ENCODE data around the gene LHFPL3. TPM values are rescaled to one million over a fixed set of nuclear protein-coding genes. Genes with fewer than 3 reads are reported as not detected.
"Not testable (repeated sequence)": the region's sequence is repeated elsewhere in the genome, so short reads cannot be mapped to it uniquely, and the experiment has no call there.

LHFPL3 gene
- total RNA-seq (2014; rRNA removed; shearing (Covaris generic)) (0.24 and 0.43 TPM in 2 replicates), polyA plus RNA-seq (2016; fragmentation: Nextera tagmentation; extraction: Ambion mirVana) (0.42 TPM in 1 of 2 replicates, not detected in the other)
- long read RNA-seq: 0 reads

DNA sequence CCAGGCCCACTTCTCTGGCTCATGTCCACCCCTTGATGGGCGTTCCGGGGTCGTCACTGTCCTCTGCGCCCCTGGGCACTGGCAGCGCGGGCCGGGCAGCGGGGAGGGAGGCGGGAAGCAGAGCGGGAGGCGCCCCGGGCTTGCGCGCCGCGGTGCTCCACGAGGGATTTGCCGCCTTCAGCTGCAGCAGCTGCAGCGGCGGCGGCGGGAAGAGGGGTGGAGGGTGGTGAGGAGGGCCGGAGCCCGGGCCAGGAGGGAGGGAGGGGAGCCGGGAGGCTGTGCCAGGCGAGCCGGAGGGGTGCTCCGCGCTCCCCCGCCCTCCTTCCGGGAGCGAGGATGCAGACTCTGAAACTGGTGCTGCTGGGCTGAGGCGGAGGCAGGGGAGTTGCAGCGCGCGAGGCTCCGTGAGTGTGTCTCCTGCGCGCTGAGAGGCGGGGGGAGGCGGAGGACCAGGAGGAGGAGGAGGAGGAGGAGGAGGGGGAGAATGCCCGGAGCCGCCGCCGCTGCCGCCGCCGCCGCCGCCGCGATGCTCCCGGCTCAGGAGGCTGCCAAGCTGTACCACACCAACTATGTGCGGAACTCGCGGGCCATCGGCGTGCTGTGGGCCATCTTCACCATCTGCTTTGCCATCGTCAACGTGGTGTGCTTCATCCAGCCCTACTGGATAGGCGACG is at the start of gene LHFPL3:
Gene LHFPL3 (plus strand): TSS at position 308 of the 674 bp plus-strand sequence.
- ATAC-seq (peak; percentile 78), DNase-seq (ENCODE audit: low spot score) (peak; percentile 74)
- H4K20me1 ChIP-seq (replicated peaks; ENCODE audit: insufficient read depth): no peaks in the 10 kb centered on the region
- H3K4me3 Mint-ChIP-seq: peak within 1 kb of the TSS; percentile 74
- H2AFZ ChIP-seq: peak within 1 kb of the TSS; percentile 99
- H3K36me3 Mint-ChIP-seq (ENCODE audit: low read depth): no peaks in the 10 kb centered on the region; the same call in 2 of the 3 replicates
- H3K9me2 ChIP-seq (ENCODE audit: insufficient read depth): no peaks in the 10 kb centered on the region
- H3K27me3 ChIP-seq (ENCODE audit: insufficient read depth): peaks cover 78% of the 10 kb centered on the region
- H3K27me3 Mint-ChIP-seq (ENCODE audit: insufficient read depth, low read depth, poor library complexity): peaks cover 43% of the 10 kb centered on the region
- no peaks in the 10 kb centered on the region for H3K36me3 ChIP-seq (ENCODE audit: insufficient read depth)
- TF ChIP-seq JUNB (IDR thresholded peaks at IDR 0.05; ENCODE audit: unreplicated experiment) (no peak), EZH2 (IDR thresholded peaks at IDR 0.05; ENCODE audit: low read depth, unreplicated experiment) (no peak), NANOG (IDR thresholded peaks at IDR 0.05; ENCODE audit: borderline replicate concordance) (no peak), ZNF114 (CRISPR knock-in tag; IDR thresholded peaks at IDR 0.05) (no peak), EZH2phosphoT487 (IDR thresholded peaks at IDR 0.05; ENCODE audit: unreplicated experiment) (no peak), ZNF331 (CRISPR knock-in tag; IDR thresholded peaks at IDR 0.05; ENCODE audit: low read depth) (no peak)
- TF ChIP-seq, protein P1, sequence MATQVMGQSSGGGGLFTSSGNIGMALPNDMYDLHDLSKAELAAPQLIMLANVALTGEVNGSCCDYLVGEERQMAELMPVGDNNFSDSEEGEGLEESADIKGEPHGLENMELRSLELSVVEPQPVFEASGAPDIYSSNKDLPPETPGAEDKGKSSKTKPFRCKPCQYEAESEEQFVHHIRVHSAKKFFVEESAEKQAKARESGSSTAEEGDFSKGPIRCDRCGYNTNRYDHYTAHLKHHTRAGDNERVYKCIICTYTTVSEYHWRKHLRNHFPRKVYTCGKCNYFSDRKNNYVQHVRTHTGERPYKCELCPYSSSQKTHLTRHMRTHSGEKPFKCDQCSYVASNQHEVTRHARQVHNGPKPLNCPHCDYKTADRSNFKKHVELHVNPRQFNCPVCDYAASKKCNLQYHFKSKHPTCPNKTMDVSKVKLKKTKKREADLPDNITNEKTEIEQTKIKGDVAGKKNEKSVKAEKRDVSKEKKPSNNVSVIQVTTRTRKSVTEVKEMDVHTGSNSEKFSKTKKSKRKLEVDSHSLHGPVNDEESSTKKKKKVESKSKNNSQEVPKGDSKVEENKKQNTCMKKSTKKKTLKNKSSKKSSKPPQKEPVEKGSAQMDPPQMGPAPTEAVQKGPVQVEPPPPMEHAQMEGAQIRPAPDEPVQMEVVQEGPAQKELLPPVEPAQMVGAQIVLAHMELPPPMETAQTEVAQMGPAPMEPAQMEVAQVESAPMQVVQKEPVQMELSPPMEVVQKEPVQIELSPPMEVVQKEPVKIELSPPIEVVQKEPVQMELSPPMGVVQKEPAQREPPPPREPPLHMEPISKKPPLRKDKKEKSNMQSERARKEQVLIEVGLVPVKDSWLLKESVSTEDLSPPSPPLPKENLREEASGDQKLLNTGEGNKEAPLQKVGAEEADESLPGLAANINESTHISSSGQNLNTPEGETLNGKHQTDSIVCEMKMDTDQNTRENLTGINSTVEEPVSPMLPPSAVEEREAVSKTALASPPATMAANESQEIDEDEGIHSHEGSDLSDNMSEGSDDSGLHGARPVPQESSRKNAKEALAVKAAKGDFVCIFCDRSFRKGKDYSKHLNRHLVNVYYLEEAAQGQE (IDR thresholded peaks at IDR 0.05; ENCODE audit: unreplicated experiment): no peak
- TF ChIP-seq, protein P2, sequence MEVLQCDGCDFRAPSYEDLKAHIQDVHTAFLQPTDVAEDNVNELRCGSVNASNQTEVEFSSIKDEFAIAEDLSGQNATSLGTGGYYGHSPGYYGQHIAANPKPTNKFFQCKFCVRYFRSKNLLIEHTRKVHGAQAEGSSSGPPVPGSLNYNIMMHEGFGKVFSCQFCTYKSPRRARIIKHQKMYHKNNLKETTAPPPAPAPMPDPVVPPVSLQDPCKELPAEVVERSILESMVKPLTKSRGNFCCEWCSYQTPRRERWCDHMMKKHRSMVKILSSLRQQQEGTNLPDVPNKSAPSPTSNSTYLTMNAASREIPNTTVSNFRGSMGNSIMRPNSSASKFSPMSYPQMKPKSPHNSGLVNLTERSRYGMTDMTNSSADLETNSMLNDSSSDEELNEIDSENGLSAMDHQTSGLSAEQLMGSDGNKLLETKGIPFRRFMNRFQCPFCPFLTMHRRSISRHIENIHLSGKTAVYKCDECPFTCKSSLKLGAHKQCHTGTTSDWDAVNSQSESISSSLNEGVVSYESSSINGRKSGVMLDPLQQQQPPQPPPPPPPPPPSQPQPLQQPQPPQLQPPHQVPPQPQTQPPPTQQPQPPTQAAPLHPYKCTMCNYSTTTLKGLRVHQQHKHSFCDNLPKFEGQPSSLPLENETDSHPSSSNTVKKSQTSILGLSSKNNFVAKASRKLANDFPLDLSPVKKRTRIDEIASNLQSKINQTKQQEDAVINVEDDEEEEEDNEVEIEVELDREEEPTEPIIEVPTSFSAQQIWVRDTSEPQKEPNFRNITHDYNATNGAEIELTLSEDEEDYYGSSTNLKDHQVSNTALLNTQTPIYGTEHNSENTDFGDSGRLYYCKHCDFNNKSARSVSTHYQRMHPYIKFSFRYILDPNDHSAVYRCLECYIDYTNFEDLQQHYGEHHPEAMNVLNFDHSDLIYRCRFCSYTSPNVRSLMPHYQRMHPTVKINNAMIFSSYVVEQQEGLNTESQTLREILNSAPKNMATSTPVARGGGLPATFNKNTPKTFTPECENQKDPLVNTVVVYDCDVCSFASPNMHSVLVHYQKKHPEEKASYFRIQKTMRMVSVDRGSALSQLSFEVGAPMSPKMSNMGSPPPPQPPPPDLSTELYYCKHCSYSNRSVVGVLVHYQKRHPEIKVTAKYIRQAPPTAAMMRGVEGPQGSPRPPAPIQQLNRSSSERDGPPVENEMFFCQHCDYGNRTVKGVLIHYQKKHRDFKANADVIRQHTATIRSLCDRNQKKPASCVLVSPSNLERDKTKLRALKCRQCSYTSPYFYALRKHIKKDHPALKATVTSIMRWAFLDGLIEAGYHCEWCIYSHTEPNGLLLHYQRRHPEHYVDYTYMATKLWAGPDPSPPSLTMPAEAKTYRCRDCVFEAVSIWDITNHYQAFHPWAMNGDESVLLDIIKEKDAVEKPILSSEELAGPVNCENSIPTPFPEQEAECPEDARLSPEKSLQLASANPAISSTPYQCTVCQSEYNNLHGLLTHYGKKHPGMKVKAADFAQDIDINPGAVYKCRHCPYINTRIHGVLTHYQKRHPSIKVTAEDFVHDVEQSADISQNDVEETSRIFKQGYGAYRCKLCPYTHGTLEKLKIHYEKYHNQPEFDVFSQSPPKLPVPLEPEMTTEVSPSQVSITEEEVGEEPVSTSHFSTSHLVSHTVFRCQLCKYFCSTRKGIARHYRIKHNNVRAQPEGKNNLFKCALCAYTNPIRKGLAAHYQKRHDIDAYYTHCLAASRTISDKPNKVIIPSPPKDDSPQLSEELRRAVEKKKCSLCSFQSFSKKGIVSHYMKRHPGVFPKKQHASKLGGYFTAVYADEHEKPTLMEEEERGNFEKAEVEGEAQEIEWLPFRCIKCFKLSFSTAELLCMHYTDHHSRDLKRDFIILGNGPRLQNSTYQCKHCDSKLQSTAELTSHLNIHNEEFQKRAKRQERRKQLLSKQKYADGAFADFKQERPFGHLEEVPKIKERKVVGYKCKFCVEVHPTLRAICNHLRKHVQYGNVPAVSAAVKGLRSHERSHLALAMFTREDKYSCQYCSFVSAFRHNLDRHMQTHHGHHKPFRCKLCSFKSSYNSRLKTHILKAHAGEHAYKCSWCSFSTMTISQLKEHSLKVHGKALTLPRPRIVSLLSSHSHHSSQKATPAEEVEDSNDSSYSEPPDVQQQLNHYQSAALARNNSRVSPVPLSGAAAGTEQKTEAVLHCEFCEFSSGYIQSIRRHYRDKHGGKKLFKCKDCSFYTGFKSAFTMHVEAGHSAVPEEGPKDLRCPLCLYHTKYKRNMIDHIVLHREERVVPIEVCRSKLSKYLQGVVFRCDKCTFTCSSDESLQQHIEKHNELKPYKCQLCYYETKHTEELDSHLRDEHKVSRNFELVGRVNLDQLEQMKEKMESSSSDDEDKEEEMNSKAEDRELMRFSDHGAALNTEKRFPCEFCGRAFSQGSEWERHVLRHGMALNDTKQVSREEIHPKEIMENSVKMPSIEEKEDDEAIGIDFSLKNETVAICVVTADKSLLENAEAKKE (CRISPR knock-in tag; IDR thresholded peaks at IDR 0.05): no peak
- H3K4me2 ChIP-seq: peak within 1 kb of the TSS; percentile 99
- no peaks in the 10 kb centered on the region for H3F3A ChIP-seq (replicated peaks; ENCODE audit: low read depth)
- no peaks in the 10 kb centered on the region for H3K79me2 ChIP-seq (replicated peaks; ENCODE audit: insufficient read depth)
- peaks cover 9% of the 10 kb centered on the region; the same call in 2 of the 3 replicates for H3K4me1 Mint-ChIP-seq
- no peak within 1 kb of the TSS for H3K27ac Mint-ChIP-seq
- no peaks in the 10 kb centered on the region; the same call in 2 of the 3 replicates for H3K9me3 Mint-ChIP-seq
- H3K4me1 ChIP-seq (ENCODE audit: insufficient read depth): peaks cover 6% of the 10 kb centered on the region; the same call in 1 of the 2 replicates
- no peak within 1 kb of the TSS for H3K27ac ChIP-seq (ENCODE audit: low read depth)
- peak within 1 kb of the TSS; percentile 82 for H3K4me3 ChIP-seq

DNA sequence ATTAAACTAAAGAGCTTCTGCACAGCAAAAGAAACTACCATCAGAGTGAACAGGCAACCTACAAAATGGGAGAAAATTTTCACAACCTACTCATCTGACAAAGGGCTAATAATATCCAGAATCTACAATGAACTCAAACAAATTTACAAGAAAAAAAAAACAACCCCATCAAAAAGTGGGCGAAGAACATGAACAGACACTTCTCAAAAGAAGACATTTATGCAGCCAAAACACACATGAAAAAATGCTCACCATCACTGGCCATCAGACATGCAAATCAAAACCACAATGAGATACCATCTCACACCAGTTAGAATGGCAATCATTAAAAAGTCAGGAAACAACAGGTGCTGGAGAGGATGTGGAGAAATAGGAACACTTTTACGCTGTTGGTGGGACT is 46.7 kb upstream of the LHFPL3 start:
- not testable (repeated sequence) for H3F3A ChIP-seq (replicated peaks; ENCODE audit: low read depth); H3K27ac Mint-ChIP-seq; H3K36me3 ChIP-seq (ENCODE audit: insufficient read depth); H3K27me3 ChIP-seq (ENCODE audit: insufficient read depth); H3K36me3 Mint-ChIP-seq (ENCODE audit: low read depth); H2AFZ ChIP-seq; H3K4me2 ChIP-seq; H3K79me2 ChIP-seq (replicated peaks; ENCODE audit: insufficient read depth); H3K9me2 ChIP-seq (ENCODE audit: insufficient read depth); H3K27me3 Mint-ChIP-seq (ENCODE audit: insufficient read depth, low read depth, poor library complexity); H3K4me1 Mint-ChIP-seq; ATAC-seq; DNase-seq (ENCODE audit: low spot score); H3K4me3 Mint-ChIP-seq; H3K27ac ChIP-seq (ENCODE audit: low read depth); H4K20me1 ChIP-seq (replicated peaks; ENCODE audit: insufficient read depth); H3K4me3 ChIP-seq; H3K4me1 ChIP-seq (ENCODE audit: insufficient read depth)
- H3K9me3 Mint-ChIP-seq: peaks cover 33% of the 10 kb centered on the region
